Urinary bladder (tissue), 4 donors: Measurements from ENCODE around the gene METTL13. TPM values are rescaled to one million over a fixed set of nuclear protein-coding genes. Genes with fewer than 3 reads are reported as not detected.
A peak's percentile ranks its signal among the peaks of the same experiment; 100 is the strongest.

Experiments used
- DNase-seq: peaks from one replicate; pipeline ENCODE4 v3.0.0-alpha.2; 2015; ENCODE audit errors: extremely low spot score
- H3K27ac ChIP-seq: one replicate; pipeline ENCODE4 v1.5.1; 2013; ENCODE audit warnings: low read depth, mild to moderate bottlenecking, moderate library complexity
- H3K36me3 ChIP-seq: one replicate; pipeline ENCODE4 v1.6.1; 2013; ENCODE audit warnings: mild to moderate bottlenecking, moderate library complexity; ENCODE audit not compliant: insufficient read depth
- H3K4me1 ChIP-seq: one replicate; pipeline ENCODE4 v1.6.1; 2013; ENCODE audit warnings: mild to moderate bottlenecking, moderate library complexity; ENCODE audit not compliant: insufficient read depth
- H3K4me3 ChIP-seq: one replicate; pipeline ENCODE4 v1.5.1; 2013; ENCODE audit warnings: low read depth, low read length
- WGBS: extraction: QIAGEN DNeasy Blood & Tissue Kit; methylation state at CpG from one replicate; pipeline ENCODE4 v1.1.7; 2013; 5-methylcytosine and 5-hydroxymethylcytosine counted together
- polyA plus RNA-seq: library from polyadenylated mRNA; stranded (reverse); fragments of 200-250 nt; gene quantifications from one replicate; pipeline ENCODE4 v1.2.3, GENCODE V29; 2013
- total RNA-seq: library from RNA; depleted of rRNA; stranded (reverse); fragments of >200 nt; gene quantifications from one replicate; pipeline ENCODE4 v1.2.3, GENCODE V29; 2014
- donor health status: healthy with polysubstance abuse.
- donor health status: healthy.

The METTL13 gene, protein sequence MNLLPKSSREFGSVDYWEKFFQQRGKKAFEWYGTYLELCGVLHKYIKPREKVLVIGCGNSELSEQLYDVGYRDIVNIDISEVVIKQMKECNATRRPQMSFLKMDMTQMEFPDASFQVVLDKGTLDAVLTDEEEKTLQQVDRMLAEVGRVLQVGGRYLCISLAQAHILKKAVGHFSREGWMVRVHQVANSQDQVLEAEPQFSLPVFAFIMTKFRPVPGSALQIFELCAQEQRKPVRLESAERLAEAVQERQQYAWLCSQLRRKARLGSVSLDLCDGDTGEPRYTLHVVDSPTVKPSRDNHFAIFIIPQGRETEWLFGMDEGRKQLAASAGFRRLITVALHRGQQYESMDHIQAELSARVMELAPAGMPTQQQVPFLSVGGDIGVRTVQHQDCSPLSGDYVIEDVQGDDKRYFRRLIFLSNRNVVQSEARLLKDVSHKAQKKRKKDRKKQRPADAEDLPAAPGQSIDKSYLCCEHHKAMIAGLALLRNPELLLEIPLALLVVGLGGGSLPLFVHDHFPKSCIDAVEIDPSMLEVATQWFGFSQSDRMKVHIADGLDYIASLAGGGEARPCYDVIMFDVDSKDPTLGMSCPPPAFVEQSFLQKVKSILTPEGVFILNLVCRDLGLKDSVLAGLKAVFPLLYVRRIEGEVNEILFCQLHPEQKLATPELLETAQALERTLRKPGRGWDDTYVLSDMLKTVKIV
- 14.9 TPM for total RNA-seq
- 22.1 TPM for polyA plus RNA-seq

DNA sequence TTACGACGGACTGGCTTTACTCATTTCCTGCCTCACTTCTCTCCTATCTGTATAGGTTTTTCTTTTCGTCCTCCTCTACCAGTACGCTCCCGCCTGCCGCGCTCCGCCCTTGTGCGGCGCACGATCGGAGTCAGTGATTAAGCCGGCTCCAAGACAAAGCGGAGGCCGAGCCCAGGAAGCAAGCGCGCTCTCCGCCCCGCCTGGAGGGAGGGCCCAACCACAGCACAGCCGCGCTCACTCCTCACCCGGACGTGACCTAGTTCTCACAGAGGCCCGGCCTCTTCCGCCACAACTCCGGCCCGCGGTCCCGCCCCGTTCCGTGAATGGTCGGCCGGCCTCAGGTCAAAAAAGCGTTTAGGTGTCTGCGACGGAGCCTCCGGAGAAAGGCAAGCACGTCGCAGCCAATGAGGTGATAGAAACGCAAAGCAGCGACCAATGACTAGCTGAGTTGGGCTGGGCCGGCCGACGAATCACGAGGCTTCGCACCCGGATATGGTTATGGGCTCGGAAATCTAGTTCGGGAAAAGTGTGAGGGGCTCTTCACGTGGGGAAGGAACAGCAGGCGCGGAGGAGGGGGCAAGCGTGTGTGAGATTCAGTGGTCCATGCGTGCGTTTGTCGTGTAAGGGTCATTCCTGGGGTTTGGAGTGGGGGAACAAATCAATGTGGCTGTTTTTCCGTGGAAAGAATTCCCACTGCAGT, at the start of gene METTL13:
TSS of gene METTL13 (plus strand) at position 485 of the 700 bp plus-strand sequence. CDS start 308 bp downstream, outside the sequence.
- Histone ChIP-seq H3K36me3 (peaks cover 3% of the 10 kb centered on the region), H3K4me3 (peak within 1 kb of the TSS; percentile 70), H3K27ac (peak within 1 kb of the TSS; percentile 30), H3K4me1 (peaks cover 2% of the 10 kb centered on the region)
- peak; percentile 97 for DNase-seq
- under 1% methylated on average over 57 of the region's 57 CpGs for whole genome bisulfite sequencing

DNA sequence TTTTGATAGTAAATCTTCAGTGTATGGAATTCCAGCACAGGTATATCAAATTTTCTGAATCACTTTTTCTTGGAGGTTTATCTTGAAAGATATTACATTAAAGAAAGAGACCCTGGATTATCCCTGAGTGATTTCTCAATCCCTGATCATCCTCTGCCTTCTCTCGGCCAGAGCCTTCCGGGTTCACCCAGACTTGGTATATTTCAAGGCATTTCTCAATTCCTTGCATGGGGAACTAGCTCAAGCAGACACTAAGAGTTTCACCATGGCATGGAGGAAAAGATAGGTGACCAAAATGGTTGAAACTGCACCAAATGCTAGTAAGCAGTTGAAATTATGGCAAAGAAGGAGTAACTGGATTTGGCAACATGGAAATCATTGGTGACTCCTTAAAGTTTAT, 45.3 kb upstream of the METTL13 start:
- DNase-seq: no peak
- H3K4me1 ChIP-seq: peaks cover 3% of the 10 kb centered on the region
- no peak overlapping the region for H3K27ac ChIP-seq
- 97% methylated on average over 2 of the region's 2 CpGs for WGBS
- H3K4me3 ChIP-seq: no peak overlapping the region
- H3K36me3 ChIP-seq: no peaks in the 10 kb centered on the region

DNA sequence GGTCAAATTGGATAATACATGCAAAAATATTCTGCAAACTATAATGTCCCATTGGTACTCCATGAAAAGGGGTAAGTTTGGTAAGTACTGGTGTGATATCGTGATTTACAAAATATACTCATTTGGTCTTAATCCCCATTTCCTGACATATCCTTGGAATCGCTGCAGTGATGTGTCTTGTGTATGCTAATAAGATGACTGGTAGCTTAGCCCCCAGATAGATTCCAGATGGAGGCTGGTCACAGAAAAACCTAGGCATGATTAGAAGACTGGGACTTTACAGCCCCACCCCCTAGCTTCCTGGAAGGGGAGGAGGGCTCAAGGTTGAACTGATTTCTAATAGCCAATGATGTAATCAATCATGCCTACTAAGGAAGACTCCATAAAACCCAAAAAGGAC, 42.5 kb upstream of the METTL13 start:
- Histone ChIP-seq H3K36me3 (no peaks in the 10 kb centered on the region), H3K4me3 (no peak overlapping the region), H3K4me1 (peaks cover 3% of the 10 kb centered on the region), H3K27ac (no peak overlapping the region)
- 52% methylated on average over 2 of the region's 2 CpGs for whole genome bisulfite sequencing
- no peak for DNase-seq

DNA sequence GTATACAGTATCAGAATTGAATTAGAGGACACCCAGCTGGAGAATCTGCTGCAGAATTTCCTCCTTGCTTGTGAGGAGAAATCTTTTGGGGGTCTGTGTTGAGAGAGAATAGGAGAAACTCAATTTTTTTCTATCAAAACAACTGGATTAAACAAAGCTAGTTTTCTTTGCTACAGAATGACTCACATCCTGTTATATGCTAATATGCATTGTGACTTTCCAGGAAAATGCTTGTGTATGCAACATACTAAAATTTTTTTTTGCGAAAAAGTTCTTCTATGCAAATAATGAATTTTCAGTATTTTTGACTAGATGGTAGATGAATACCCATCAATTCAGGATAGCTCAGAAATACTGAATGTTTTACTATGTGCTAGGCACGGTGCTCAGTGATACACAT, 41.8 kb upstream of the METTL13 start:
- Histone ChIP-seq H3K4me1 (peaks cover 3% of the 10 kb centered on the region), H3K4me3 (no peak overlapping the region), H3K36me3 (no peaks in the 10 kb centered on the region), H3K27ac (no peak overlapping the region)
- no peak for DNase-seq
- 65% methylated on average over 2 of the region's 2 CpGs for WGBS

DNA sequence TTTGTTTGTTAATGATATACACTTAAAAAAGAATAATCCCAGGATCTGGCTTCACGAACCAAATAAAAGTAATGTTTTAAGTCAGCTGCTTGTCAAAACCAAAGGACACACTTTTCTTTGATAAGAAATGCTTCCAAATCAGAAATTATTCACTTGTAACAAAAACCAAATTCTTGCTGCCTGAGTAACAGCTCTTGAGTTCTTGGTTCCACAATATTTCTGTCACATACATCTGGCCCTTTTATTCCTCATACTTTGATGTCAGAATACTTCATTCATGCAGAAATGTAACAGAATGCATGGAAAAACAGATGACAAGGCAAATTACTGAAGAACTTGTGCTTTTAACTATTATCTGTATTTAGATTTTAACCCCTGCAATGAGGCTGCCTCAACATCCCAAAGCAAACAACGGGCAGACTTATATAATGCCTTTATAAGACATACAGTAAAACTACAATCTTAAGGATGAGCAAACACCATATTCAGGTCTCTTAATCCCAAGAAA, 41.0 kb upstream of the METTL13 start:
- Histone ChIP-seq H3K4me3 (peak overlapping the region; percentile 88), H3K27ac (no peak overlapping the region), H3K36me3 (no peaks in the 10 kb centered on the region), H3K4me1 (peaks cover 3% of the 10 kb centered on the region)
- no peak for DNase-seq
- WGBS: 73% methylated on average over 2 of the region's 2 CpGs

DNA sequence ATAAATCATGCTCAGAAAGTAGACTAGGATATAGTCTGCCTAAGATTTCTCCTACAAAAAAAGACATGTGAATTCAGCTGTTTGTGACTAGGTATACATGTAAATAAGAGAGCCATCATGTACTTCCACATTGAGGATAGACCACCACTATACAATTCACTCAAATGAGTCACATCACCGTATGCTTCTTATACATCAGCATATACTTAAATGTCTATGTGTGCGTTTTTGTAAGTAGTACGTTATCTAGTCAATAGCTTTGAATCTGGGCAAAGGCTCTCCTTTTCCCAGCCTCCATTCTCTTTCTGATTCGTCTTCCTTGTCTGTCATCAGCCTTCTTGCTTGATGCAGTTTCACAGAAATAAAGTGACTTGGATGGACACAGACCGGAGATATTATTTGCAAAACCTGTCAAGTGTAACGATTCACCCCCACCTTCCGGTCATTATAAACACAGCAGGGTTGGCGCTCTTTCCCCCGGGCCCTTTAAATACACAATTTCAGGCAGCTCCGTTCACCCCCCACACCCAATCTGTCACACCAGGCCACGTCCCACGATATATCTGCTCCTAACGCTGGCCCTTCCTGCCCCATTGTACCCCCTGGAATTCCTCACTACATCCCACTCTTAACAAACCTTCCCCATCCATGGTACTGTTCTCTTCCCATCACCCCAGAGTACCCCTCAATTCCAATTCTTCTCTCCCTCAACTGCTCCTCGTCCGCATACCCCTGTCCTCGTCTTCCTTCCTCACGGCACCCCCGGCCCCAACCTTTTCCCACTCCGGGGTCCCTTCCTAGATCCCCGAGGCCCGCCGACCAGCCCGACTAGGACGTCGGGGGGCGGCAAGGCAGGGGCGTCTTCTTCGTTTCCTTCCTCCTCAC, 40.2 kb upstream of the METTL13 start:
- 2% methylated on average over 28 of the region's 28 CpGs for WGBS
- Histone ChIP-seq H3K36me3 (no peaks in the 10 kb centered on the region), H3K27ac (peak overlapping the region; percentile 95), H3K4me3 (peak overlapping the region; percentile 88), H3K4me1 (peaks cover 3% of the 10 kb centered on the region)
- DNase-seq: peak; percentile 21

DNA sequence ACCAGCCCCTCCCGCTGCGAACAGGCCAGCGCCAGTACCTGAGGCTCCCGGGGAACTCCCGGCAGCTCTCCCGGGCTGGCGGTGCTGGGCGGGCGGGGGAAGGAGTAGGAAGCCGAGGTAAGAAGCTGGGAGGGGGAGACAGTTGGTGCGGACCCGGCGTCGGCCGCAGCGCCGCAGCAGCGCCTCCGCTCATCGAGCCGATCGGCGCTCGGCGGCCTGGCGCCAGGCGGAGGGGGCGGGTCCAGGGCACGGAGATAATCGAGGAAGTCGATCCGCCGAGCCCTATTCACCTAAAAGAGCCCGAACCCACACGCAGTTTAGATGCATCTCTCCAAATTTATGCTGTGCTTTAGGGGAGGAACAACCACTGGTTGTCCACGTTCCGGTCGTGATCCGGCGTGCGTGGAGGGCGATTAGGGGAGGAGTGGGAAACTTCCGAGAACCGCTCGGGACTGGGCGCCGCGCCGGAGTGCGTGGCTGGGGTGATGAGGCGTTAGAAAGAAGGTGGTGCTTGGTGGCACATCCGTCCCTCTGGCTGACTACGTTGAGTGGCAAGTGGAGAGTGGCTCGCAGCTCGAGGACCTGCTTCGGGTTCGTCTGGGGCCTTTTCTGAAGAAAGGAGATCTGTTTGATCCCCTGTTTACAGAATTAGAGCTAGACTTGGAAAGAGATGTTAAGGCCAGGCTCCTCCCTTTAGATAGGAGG, 39.4 kb upstream of the METTL13 start, which contains the start of gene VAMP4:
TSS of gene VAMP4 (minus strand) at position 194 of the 705 bp plus-strand sequence. CDS start 3,651 bp downstream, outside the sequence.
- under 1% methylated on average over 57 of the region's 57 CpGs for WGBS
- peaks cover 3% of the 10 kb centered on the region for H3K4me1 ChIP-seq
- peak within 1 kb of the TSS; percentile 95 for H3K27ac ChIP-seq
- DNase-seq: peak; percentile 72
- H3K4me3 ChIP-seq: peak within 1 kb of the TSS; percentile 88
- no peaks in the 10 kb centered on the region for H3K36me3 ChIP-seq

DNA sequence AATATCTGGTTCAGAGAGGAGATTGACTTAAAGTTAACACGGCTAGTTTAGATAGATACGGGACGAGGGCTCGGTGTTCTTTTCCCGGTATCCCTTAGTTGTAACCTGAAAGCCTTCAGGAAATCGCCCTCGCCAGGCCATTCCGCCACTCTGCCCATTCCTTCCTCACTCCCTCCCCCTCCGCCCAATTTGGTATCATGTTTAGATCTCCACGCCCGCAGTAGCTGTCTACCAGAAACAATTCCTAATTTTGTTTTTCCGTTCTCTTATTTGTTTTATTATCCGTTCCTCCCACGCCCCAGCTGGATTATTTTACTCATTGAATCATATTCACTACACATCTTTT, 38.9 kb upstream of the METTL13 start:
- no peaks in the 10 kb centered on the region for H3K36me3 ChIP-seq
- H3K27ac ChIP-seq: peak overlapping the region; percentile 95
- WGBS: under 1% methylated on average over 14 of the region's 14 CpGs
- peak overlapping the region; percentile 88 for H3K4me3 ChIP-seq
- peaks cover 3% of the 10 kb centered on the region for H3K4me1 ChIP-seq
- peak; percentile 17 for DNase-seq

DNA sequence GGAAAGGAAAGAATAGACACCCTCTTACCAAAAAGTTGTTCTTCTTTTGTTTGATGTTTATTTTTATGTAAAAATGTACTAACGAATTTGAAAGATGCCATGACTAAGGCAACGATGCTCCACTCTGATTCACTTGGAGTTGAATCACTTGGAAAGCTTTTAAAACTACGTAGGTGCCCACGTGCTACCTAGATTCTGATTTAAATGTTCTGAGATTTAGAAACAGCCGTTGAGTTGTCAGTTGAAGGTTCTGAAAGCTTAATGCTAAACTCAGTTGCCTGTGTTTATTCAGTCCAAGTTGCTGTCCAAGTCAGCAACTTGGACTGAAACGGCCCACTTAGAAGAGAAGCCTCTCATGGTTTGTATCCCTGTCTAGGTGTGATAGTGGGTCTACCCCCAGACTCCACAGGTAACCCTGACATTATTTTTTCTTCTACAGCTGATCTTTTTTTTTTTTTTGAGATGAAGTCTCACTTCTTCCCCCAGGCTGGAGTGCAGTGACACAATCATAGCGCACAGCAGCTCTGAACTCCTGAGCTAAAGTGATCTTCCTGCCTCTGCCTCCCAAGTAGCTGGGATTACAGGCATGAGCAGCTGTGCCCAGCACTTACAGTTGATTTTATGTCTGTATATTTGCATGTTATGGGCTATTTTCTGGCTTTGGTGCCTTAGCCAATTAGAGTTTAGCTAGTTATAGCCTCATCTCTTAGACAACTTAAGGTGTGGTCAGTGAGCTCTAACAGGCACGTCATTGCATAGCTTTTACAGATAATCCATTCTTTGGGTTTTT, 38.2 kb upstream of the METTL13 start:
- no peak for DNase-seq
- Histone ChIP-seq H3K36me3 (no peaks in the 10 kb centered on the region), H3K4me3 (peak overlapping the region; percentile 88), H3K27ac (peak overlapping the region; percentile 95), H3K4me1 (peaks cover 3% of the 10 kb centered on the region)
- 16% methylated on average over 8 of the region's 8 CpGs for WGBS

DNA sequence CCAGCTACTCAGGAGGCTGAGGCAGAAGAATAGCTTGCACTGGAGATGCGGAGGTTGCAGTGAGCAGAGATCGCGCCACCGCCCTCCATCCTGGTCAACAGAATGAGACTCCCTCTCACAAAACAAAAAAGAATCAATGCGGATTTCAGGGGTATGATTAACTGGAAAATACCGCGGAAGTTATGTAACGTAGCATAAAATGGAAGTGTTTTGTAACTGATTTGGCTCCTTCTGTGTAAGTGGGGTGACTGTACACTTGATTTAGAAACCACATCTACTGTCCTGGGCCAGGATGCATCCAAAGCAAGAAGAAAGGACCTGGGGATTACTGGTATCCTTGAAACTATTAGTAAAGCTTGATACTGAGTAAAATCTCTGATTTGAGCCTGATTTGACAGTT, 36.5 kb upstream of the METTL13 start:
- no peak for DNase-seq
- Histone ChIP-seq H3K4me3 (no peak overlapping the region), H3K4me1 (peaks cover 3% of the 10 kb centered on the region), H3K27ac (no peak overlapping the region), H3K36me3 (no peaks in the 10 kb centered on the region)
- 99% methylated on average over 8 of the region's 8 CpGs for WGBS

DNA sequence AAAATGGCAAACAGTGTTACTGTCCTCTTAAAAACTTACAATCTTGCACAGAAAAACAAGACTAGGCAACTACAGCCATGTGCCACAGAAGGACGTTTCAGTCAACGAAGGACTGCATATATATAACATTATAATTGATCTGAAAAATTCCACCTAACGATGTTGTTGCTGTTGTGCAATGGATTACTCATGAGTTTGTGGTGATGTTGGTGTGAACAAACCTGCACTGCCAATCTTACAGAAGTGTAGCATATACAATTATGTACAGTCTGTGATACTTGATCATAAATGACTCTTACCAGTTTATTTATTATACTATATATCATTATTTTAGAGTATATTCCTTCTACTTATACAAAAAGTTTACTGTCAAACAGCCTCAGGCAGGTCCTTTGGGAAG, 32.8 kb upstream of the METTL13 start:
- no peaks in the 10 kb centered on the region for H3K4me1 ChIP-seq
- H3K4me3 ChIP-seq: no peak overlapping the region
- H3K27ac ChIP-seq: no peak overlapping the region
- DNase-seq: no peak
- 87% methylated on average over 3 of the region's 3 CpGs for WGBS
- no peaks in the 10 kb centered on the region for H3K36me3 ChIP-seq

DNA sequence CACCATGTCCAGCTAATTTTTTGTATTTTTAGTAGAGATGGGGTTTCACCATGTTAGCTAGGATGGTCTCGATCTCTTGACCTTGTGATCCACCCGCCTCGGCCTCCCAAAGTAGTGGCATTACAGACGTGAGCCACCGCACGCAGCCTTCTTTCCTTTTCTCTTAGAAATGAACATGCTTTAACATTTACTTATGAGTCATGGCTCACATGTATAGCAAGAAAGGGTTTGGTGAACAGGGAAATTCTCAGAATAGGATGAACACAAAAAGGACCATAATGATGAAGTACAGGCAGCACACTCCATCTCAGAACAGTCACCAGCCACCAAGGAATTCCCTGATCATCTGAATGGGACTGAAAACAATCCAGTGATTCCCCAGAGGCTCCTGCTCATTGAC, 30.2 kb upstream of the METTL13 start:
- Histone ChIP-seq H3K36me3 (no peaks in the 10 kb centered on the region), H3K4me3 (no peak overlapping the region), H3K27ac (no peak overlapping the region), H3K4me1 (no peaks in the 10 kb centered on the region)
- no peak for DNase-seq
- WGBS: 96% methylated on average over 6 of the region's 6 CpGs
